ENCODE results near the gene TBX21.
A peak's percentile ranks its signal among the peaks of the same experiment; 100 is the strongest.

Gene TBX21

GRCh38 chr17:47776330-47777197 lies 43.5 kb downstream of the TBX21 start:
- peak; percentile 56 for DNase-seq

- DNase-seq = no peak
Observed at GRCh38 chr17:47778184-47778635, 45.2 kb downstream of the TBX21 start.

- no peak for DNase-seq
Observed at GRCh38 chr17:47781397-47781796, 48.4 kb downstream of the TBX21 start.

DNA sequence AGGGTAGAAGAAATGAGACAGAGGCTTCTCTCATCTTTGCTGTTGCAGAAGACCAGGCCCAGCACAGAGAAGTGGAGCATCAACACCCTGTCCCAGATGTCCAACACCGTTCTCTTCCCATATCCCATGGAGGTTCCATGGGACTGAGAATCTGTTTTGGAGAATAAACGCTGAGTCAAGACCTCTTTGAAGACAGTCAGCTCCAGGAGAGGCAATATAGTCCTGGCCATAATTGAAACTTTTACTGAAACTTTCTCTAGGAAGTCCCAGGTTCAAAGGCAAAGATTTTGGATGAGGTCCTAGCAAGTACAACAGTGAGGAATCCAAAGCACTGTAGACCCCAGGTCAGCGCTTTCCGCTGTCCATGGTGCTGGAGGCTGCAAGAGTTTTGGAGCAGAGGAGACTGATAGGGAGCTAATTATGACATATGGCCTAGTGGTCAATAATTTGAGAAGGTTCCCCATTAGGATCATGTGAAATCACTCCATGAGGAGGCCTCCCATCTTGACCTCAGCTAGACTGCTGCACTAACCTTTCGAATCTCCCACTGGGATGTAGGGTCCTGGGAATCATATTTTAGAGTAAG lies 52.6 kb downstream of the TBX21 start:
- DNase-seq = no peak

GRCh38 chr17:47789611-47790561 lies 56.9 kb downstream of the TBX21 start:
- DNase-seq = peak; percentile 58

DNA sequence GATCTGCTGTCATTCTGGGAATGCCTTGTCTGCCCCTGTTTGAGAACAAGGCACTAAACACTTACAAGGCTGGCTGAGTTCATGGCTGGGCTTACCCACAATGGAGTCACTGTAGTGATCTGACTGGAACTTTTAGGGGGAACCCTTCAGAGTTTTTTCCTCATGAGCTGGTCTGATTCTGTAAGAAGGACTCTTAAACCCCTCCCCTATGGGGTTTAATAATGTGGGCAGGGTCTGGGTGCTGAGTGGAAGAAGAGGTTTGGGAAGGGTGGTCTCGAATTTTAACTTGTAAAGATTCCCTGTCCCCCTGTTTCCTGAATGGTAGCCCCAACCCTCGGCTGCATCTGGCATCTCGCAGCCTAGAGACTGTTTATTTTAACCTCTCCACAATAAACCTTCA lies 58.0 kb downstream of the TBX21 start:
- DNase-seq = no peak

- no peak for DNase-seq
Observed at GRCh38 chr17:47792457-47792856, 59.4 kb downstream of the TBX21 start.

DNA sequence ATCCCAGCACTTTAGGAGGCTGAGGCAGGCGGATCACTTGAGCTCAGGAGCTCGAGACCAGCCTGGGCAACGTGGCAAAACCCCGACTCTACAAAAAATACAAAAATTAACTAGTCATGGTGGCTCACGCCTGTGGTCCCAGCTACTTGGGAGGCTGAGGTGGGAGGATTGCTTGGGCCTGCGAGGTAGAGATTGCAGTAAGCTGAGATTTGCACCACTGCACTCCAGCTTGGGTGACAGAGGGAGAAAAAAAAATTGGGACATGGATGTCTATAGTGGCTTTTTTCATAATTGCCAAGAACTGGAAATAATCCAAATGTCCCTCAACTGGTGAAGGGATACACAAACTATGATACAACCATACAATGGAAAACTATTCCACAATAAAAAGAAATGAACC lies 59.9 kb downstream of the TBX21 start:
- no peak for DNase-seq
